AG10803 (cell line): Measurements from ENCODE around the gene FZD10.

ENCODE experiments used
- DNase-seq: peaks from one replicate; pipeline ENCODE4 v3.0.0; 2010; ENCODE audit warnings: low read depth
- H3K4me3 ChIP-seq: 2 replicates; pipeline ENCODE4 v1.5.1; 2011; ENCODE audit warnings: mild to moderate bottlenecking, low read length, control low read depth
- CTCF ChIP-seq: conservative IDR thresholded peaks from 2 replicates; pipeline ENCODE4 v1.5.1; 2011; ENCODE audit warnings: mild to moderate bottlenecking, low read length, control low read depth, inconsistent platforms

Gene FZD10

DNA sequence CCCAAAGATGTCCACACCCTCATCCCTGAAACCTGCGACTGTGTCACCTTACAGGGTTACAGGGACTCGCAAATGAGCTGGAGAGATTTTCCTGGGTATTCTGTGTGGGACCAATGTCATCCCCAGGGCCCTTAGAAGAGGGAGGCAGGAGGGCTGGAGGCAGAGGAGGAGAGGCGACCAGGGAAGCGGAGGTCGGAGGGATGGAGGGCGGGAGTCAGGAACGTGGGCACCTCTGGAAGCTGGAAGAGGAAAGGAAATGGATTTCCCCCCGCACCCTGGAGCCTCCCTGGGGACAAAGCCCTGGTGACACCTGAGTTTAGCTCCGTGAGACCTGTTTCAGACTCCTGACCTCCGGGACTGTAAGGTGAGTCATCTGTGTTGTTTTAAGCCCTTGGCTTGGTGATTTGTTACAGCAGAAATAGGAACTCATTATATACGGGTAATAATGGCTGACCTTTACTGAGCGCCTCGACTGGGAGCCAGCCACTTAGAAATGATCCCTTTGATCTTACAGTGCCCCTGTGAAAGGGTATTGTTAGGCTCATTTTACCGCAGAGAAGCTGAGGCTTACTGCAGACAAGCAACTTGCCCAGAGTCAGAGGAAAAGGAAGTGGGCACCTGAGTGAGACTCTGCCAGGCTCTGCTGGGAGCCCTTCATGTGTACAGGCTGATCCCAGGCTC is 29.3 kb upstream of the FZD10 start:
- DNase-seq, result no peak
- no peak overlapping the region for H3K4me3 ChIP-seq
- TF ChIP-seq CTCF, result no peak

DNA sequence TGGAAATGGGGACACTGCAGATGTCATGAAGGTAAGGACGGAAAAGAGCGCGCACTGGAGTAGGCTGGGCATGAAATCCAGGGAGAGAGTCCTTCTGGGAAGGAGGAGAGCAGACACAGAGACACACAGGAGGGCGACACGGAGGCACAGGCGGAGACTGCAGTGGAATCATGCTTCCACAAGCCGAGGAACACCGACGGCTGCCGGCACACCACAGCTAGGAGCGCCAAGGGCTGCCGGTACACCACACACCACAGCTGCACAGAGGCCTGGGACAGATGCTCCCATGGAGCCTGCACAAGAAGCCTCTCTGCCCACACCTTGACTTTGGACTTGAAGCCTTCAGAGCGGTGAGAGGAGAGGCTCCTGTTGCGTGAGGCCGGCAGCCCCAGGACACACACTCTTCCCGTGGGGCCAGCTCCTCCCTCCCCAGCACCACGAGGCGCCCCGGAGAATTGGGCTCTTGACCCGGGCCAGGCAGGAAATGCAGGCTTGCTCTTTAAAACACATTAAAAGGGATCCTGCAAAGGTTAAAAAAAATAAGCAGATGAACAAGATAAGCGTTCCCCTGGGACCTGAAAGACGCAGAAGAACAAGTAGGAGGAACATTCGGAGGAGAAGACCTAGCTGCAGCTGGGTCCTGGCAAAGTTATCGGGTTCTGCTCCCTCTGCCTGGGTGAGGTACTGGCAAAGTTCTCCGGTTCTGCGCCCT is 28.3 kb upstream of the FZD10 start:
- H3K4me3 ChIP-seq, result no peak overlapping the region
- no peak for TF ChIP-seq CTCF
- no peak for DNase-seq

- no peak for DNase-seq
- TF ChIP-seq CTCF, result no peak
- no peak overlapping the region for H3K4me3 ChIP-seq
These were observed 27.7 kb upstream of the FZD10 start for GRCh38 chr12:130134563-130134915.

DNA sequence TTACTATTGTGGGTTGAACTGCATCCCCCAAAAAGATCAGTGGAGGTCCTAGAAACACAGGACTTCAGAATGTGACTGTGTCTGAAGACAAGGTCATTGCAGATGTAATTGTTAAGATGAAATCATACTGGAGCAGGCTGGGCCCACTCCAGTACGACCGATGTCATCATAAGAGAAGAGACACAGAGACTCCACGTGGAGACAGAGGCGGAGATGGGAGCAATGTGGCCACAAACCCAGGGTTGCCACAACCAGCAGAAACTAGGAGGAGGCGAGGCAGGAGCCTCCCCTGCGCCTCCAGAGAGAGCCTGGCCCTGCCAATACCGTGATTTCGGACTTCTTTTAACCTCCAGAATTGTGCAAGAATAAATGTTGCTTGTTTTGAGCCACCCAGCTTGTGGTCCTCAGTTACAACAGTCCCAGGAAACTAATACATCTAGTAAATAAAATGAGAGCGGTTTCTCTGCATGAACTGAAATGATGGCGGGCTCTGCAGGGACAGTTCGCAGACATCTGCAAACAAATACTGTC is 25.7 kb upstream of the FZD10 start:
- no peak for TF ChIP-seq CTCF
- DNase-seq, result no peak
- H3K4me3 ChIP-seq, result no peak overlapping the region

DNA sequence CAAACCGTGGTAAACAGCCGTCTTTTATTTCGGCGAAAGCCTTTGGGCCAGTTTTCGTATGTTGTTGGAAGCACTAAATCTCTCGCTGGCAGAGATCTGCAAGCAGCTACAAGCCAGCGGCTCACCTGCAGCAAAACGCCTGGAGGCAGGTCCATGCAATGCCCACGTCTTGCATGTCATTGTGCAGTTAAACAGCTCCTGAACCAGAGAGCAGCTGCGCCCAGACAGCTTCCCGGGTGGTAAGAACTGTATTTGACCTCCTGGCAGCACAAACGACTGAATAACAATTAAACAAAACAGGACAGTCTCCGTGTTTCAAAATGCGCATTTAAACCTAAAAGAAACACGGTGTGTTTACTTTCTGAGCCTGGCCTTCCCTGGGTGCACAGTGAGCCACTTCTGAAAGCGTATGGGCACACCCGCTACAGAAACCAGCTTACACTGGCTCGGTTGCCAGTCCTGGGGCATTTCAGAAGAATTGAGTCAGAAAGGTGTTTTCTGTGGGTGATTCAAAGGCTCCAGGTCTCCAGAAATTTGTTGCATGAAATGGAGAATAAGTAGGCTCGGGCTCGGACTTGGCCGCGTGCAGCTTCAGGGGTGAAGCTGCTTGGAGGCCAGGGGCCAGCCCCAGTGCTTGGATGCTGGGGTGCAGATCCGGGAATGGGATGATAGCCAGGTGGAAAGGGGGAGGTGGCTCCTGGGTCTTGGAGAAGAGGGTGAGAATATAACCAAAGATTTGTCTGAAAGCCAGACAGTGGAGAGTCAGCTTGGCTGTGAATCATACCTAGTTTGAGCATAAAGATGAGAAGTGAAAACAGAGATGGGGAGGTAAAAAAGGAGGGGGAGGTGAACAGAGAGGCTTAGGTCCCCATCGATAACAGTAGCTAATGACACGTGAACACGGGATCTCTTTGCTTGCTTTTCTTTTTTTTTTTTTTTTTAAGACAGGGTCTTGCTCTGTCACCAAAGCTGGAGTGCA is 24.9 kb upstream of the FZD10 start:
- DNase-seq, result no peak
- TF ChIP-seq CTCF, result no peak
- no peak overlapping the region for H3K4me3 ChIP-seq

GRCh38 chr12:130138478-130138877 is 23.8 kb upstream of the FZD10 start:
- no peak overlapping the region for H3K4me3 ChIP-seq
- DNase-seq, result no peak
- no peak for TF ChIP-seq CTCF
